GM19043 (cell line): ENCODE data around the gene STAT4.

ENCODE experiments used
- ATAC-seq: cut with Tn5 transposase; IDR thresholded peaks from one replicate; pipeline ENCODE4 v1.9.1; 2021; ENCODE audit warnings: low read depth; ENCODE audit not compliant: unreplicated experiment

Gene STAT4, protein sequence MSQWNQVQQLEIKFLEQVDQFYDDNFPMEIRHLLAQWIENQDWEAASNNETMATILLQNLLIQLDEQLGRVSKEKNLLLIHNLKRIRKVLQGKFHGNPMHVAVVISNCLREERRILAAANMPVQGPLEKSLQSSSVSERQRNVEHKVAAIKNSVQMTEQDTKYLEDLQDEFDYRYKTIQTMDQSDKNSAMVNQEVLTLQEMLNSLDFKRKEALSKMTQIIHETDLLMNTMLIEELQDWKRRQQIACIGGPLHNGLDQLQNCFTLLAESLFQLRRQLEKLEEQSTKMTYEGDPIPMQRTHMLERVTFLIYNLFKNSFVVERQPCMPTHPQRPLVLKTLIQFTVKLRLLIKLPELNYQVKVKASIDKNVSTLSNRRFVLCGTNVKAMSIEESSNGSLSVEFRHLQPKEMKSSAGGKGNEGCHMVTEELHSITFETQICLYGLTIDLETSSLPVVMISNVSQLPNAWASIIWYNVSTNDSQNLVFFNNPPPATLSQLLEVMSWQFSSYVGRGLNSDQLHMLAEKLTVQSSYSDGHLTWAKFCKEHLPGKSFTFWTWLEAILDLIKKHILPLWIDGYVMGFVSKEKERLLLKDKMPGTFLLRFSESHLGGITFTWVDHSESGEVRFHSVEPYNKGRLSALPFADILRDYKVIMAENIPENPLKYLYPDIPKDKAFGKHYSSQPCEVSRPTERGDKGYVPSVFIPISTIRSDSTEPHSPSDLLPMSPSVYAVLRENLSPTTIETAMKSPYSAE

GRCh38 chr2:191150600-191151330, at the start of gene STAT4:
STAT4 (minus strand) TSS chr2:191150994; CDS start chr2:191148203, 2,791 bp downstream.
- ATAC-seq: peak; percentile 79

GRCh38 chr2:191199929-191200512, 49.2 kb upstream of the STAT4 start:
- no peak for ATAC-seq

GRCh38 chr2:191198271-191198670, 47.5 kb upstream of the STAT4 start:
- no peak for ATAC-seq

DNA sequence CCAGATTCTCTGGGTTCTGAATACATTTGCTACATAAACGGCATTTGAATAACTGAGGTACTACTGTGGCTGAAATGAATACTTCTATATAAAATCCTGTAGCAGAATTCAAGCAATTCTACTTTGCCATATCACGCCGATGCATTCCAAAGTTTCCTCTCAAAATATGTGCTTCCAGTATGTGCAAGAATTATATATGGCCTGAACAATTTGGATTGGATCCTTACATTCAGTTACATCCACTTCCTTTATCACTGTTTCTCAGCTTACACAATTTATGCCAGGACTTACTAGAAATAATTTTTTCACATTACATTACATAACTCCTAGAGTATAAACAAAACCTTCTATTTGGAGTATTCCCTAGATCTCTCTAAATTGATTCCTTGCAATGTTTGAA, 46.3 kb upstream of the STAT4 start:
- no peak for ATAC-seq

GRCh38 chr2:191195021-191195420, 44.2 kb upstream of the STAT4 start:
- no peak for ATAC-seq

DNA sequence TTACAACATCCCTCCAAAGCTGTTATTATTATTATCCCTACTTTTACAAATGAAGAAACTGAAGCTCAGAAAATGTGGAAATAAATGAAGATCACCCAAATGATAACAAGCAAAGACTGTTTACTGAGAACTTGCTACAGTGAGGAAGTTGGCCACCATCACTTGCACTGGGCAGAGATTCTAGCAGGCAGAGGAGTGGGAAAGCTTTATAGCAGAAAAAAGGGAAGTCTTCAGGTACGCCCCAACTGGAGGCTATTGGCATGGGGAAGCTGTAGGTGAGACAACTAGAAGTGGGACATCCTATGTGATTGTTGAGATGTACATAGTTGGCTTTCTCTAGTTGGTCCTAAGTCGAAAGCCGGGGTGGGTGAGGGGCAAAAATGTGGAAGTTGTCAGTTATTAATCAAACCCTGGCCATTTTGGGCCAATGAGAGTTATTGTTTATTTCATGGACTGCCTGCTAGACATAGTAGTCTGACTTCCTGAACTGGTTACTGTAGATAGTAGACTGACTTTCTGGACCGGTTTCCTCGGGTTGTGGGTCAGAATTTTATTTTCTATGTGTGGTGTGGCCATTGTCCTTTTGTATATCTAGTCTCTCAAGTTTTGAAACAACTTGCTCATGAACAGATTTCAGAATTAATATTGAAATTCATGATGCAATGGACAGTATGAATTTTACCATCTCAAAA, 40.2 kb upstream of the STAT4 start:
- no peak for ATAC-seq

- no peak for ATAC-seq
These were observed 39.6 kb upstream of the STAT4 start for GRCh38 chr2:191190435-191190834.

DNA sequence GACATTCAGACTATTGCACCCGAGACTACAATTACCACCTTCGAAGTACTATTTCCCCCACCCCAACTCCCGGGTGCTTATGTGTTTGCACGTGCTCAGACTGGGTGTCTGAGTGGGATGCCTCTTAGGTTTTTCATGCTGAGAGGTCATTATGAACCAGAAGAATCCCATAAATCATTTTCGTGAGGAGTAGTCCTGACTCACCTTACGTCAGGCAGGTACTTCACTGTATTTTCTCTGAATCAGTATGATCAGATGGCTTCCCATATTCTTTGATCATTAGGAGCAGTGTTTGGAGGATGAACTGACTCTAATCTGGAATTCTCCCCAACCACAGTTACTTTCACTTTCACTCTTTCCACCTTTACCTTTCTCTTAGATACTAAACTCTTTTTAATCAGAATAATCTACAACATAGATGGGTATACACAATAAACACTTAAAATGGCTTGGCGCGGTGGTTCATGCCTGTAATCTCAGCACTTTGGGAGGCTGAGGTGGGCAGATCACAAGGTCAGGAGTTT, 38.4 kb upstream of the STAT4 start:
- no peak for ATAC-seq

DNA sequence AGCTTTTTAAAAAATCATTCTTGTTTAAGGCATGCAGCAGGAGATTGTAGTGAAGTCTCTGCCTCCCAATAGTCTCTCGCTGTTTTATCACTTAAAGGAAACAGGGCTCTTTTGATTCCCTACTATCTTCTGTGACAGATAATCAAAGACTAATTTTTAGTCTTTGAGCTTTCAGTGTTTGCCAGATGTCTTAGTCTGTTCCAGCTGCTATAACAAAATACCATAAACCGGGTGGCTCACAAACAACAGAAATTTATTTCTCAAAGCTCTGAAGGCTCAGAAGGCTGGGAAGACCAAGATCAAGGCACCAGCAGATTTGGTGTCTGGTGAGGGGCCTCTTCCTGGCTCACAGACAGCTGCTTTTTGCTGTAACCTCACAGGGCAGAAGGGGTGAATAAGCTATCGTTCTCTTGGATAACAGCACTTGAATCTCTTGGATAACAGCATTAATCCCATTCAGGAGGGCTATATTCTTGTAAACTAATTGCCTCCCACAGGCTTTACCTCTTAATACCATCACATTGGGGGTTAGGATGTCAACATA, 37.8 kb upstream of the STAT4 start:
- no peak for ATAC-seq

- ATAC-seq: no peak
These were observed 36.5 kb upstream of the STAT4 start for GRCh38 chr2:191187105-191187829.

DNA sequence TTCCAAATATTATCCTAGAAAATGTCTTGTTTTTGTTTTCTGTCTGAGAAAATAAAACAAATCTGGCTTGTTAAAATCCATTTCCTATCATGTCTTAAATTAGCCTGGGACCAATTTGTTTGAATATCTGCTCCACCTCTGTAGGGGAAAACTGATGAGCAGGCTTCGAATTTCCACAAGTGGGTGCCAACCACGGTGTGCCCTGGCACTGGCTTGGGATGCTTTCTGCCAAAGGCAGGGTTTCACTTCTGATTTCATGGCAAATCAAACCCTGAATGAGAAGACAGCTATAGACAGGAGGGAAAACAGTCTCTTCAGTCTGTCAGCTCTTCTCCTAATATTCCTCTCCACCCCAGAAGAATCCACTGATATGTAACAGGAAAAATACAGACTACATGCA, 33.7 kb upstream of the STAT4 start:
- ATAC-seq: no peak

DNA sequence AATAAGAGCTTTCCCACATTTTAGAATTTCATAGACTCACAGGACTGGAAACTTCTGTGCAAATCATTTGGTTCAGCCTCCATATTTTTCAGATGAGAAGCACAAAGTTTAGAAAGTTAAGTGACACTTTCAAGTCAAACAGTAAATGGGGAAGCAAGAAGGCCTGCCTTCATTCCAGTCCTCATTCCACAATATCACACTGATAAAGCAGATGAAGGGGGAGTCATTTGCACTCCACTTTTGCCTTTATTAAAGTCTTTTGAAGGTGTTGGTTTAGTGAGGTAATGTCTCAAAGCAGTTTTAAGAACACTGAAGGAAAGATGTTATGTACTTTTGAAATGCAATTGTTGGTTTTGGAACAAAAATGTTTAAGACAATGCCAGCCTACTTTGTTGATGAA, 32.7 kb upstream of the STAT4 start:
- ATAC-seq: no peak

- no peak for ATAC-seq
These were observed 32.3 kb upstream of the STAT4 start for GRCh38 chr2:191183081-191183480.

DNA sequence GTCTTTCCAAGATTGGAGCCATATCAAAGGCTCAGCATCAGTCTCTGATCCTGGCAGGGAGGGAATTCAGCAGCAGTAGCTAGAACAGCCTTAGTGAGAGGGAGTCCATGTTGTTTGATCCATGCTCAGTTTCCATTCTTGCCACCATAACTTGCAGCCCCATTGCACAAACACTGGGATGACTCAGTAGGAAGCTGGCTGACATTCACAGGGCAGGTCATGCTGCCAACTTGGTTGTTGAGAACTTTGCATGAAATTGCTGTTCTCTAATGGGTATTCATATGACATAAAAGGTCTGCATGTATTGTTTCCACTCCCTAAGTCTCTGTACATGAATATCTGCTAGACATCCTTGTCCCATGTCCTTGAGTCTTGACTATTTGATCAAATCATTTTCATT, 29.9 kb upstream of the STAT4 start:
- ATAC-seq: no peak

DNA sequence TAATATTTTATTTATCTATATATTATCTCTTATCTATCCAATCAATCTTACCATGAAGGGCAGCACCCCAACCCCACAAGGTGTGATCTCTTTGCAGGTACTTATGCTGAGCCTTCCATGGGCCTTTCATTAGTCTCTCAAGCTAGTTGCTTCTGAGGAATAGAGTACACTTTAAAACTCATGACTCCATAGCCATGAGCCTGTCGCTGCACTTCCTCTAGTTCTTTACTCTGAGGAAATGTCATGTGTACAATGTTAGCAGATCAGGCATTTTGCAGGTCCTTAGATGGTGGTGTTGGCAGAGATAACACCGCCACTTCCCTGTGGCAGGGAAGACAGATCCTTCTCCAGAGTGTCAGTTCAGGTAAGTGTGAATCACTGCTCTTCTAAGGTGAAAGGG, 29.5 kb upstream of the STAT4 start:
- ATAC-seq: no peak

GRCh38 chr2:191178806-191179514, 28.2 kb upstream of the STAT4 start:
- no peak for ATAC-seq

DNA sequence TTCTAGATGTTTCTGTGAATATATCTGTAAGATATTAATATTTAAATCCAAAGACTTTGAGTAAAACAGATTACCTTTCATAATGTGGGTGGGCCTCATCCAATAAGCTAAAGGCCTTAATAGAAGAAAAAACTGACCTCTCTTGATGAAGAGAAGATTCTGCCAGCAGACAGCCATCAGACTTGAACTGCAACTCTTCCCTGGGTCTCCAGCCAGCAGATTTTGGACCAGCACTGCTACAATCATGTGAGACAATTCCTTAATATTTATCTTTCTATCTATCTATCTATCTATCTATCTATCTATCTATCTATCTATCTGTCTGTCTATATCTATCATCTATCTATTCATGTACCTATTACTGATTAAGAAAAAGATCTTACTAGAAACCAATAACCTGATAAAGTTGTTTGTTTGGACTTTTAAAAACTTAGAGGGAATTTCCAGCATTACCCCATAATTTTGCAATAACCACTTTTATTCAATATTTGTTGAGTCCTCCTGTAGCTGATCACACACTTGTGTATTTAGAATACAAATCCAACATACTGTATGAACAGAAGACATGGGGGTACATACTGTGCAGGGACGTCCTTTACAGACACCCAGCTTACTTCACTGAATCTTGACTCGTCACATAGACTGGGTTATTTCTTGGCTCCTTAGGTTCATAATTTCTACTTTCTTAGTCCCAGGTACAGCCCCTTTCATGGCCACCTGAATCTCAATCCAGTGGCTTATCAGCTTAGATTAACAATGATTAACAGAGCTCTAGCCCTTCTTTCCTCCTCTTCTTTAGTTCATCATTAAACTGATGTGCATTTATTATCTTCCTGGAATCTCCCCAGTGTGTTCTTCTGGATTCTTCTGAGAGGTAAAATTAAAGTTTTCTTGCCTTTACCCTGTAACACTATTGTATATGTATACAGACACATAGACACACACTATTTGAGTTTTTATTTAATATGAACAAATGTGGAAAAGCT, 27.2 kb upstream of the STAT4 start:
- no peak for ATAC-seq
